Esophagus muscularis mucosa (tissue), 4 donors: ENCODE data around the gene KCNJ12.

Source experiments
- EP300 ChIP-seq: sonication (generic); formaldehyde crosslinking; IDR thresholded peaks from one replicate; pipeline ENCODE4 v1.6.1; 2017; ENCODE audit warnings: antibody characterized with exemption
- POLR2A ChIP-seq: fragments of 450-650 bp; IDR thresholded peaks from one replicate; pipeline ENCODE4 v1.6.1; 2017; ENCODE audit warnings: antibody characterized with exemption, moderate library complexity, mild to moderate bottlenecking, low read depth
- POLR2AphosphoS5 ChIP-seq, 2 donors: sonication (generic); formaldehyde crosslinking; IDR thresholded peaks; one replicate each; pipeline ENCODE4 v1.6.1; 2017; ENCODE audit warnings: antibody characterized with exemption in 2 of 2
- TF ChIP-seq, protein P1 (sequence below), 3 experiments: fragments of 200-600 bp in 2 of 3; fragments of 450-650 bp in 1 of 3; sonication (generic) in 2 of 3; IDR thresholded peaks; one replicate each; pipeline ENCODE4 v1.5.1; 2017 to 2019; ENCODE audit warnings: antibody characterized with exemption in 3 of 3, mild to moderate bottlenecking in 2 of 3, moderate library complexity in 1 of 3

DNA sequence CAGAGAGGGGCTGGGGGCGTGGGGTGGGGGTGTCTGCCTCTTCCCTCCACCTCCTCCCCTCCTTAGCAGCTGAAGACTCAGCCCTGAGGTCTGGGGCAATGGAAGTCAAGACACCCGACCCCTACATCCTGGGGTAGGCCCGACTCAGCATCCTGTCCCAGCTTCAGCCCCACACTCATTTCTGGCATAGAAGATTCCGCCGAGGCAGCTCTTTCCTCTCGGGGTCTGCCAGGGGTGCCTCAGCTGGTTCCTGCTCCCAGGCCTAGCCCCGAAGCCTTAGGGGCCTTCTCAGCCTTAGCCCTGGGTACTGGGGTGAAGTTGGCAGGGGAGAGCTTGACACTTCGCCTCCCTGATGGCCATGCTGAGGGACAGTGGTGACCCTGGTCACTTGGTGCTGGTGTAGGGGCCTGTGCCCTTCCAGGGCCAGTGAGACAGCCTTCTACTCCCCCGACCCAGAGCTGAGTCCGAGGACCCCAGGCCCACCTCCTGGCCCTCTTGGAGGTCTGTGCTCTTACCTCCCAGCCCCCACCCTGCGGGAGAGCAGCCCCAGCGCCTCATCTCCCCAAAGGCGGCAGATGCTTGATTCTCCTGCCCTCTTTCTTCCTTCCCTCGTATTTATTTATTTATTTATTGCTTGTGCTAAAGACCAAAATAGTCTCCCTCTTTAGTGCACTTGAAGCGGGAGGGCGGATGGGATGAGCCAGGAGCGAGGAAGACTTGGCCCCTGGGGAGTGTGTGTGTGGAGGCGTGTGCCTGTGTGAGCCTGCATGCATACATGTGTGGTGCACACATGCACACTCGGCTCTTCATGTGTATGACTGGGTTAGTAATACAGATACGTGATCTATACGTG, 42.5 kb downstream of the KCNJ12 start:
- no peak for TF ChIP-seq POLR2A
- TF ChIP-seq, protein P1, sequence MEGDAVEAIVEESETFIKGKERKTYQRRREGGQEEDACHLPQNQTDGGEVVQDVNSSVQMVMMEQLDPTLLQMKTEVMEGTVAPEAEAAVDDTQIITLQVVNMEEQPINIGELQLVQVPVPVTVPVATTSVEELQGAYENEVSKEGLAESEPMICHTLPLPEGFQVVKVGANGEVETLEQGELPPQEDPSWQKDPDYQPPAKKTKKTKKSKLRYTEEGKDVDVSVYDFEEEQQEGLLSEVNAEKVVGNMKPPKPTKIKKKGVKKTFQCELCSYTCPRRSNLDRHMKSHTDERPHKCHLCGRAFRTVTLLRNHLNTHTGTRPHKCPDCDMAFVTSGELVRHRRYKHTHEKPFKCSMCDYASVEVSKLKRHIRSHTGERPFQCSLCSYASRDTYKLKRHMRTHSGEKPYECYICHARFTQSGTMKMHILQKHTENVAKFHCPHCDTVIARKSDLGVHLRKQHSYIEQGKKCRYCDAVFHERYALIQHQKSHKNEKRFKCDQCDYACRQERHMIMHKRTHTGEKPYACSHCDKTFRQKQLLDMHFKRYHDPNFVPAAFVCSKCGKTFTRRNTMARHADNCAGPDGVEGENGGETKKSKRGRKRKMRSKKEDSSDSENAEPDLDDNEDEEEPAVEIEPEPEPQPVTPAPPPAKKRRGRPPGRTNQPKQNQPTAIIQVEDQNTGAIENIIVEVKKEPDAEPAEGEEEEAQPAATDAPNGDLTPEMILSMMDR (IDR thresholded peaks at IDR 0.05), result no peak
- no peak for TF ChIP-seq EP300
- no peak for TF ChIP-seq POLR2AphosphoS5 (IDR thresholded peaks at IDR 0.05)
